ENCODE measurements around the gene LITAFD.
"Not testable (repeated sequence)": the region's sequence is repeated elsewhere in the genome, so short reads cannot be mapped to it uniquely, and the experiment has no call there.

The LITAFD gene

DNA sequence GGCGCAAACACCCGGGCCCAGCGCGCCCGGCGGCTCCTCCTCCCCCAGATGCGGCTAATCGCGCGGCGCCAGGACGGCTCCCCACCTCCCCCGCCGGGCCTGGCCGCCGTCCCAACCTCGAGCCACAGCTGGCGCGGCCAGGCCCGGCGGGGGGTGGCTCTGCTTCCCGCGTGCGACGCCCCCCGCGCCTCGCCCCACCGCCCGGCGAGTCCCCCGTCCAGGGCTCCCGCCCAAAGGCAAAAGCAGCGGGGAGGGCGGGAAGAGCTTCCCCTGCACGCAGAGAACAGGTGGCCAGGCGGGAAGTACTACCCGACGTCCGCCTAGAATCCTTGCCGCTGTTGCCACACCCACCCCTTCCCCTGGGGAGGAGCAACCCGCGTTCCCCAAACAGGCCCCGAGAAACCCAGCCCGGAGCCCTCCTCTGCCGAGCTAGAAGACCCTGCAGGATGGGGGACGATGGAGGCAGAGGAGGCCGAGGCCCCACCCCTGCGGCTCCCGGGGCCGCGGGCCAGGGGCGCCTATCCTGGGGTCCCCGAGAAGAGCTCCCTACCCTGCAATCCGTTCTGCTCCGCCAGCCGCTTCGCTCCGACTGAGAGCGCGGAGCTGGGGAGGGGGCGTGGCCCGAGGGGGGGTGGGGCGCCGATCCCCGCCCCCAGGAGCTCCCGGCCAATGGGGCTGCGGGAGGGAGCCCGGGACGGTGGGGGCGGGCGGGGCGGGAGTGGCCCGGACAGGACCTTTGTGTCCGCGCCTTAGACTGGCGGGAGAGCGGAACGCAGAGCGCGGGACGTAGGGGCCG, 13.5 kb upstream of the LITAFD start, which contains the start of gene CARHSP1:
TSS of gene CARHSP1 (minus strand) at position 591 of the 796 bp plus-strand sequence. CDS start 9,678 bp downstream, outside the sequence.
- peak within 1 kb of the TSS; percentile 83 for H2AFZ ChIP-seq (ENCODE audit: low read depth)
- H3K4me1 ChIP-seq (ENCODE audit: low read depth, poor library complexity, severe bottlenecking), result peaks cover 21% of the 10 kb centered on the region
- H3K79me2 ChIP-seq (ENCODE audit: insufficient read depth, low read depth), result peaks cover 45% of the 10 kb centered on the region

GRCh38 chr16:8869212-8869987, 12.8 kb upstream of the LITAFD start:
- Histone ChIP-seq H2AFZ (ENCODE audit: low read depth) (peak overlapping the region; percentile 83), H3K79me2 (ENCODE audit: insufficient read depth, low read depth) (peaks cover 37% of the 10 kb centered on the region), H3K27ac (peak overlapping the region; percentile 23; the same call in 1 of the 2 replicates), H4K20me1 (ENCODE audit: insufficient read depth) (0 out of 2 replicates have a peak, but pooled peaks cover under 1% of the 10 kb centered on the region), H3K4me1 (ENCODE audit: low read depth, poor library complexity, severe bottlenecking) (peaks cover 18% of the 10 kb centered on the region), H3K4me3 (IDR thresholded peaks at IDR 0.05; ENCODE audit: insufficient read depth, low read depth, low read length) (no peak overlapping the region), H3K27me3 (ENCODE audit: insufficient read depth, low read depth) (no peaks in the 10 kb centered on the region), H3K4me2 (peak overlapping the region; percentile 77), H3K9ac (peak overlapping the region; percentile 25; the same call in 1 of the 2 replicates), H3K36me3 (ENCODE audit: insufficient read depth) (no peaks in the 10 kb centered on the region)
- TF ChIP-seq, protein P1, sequence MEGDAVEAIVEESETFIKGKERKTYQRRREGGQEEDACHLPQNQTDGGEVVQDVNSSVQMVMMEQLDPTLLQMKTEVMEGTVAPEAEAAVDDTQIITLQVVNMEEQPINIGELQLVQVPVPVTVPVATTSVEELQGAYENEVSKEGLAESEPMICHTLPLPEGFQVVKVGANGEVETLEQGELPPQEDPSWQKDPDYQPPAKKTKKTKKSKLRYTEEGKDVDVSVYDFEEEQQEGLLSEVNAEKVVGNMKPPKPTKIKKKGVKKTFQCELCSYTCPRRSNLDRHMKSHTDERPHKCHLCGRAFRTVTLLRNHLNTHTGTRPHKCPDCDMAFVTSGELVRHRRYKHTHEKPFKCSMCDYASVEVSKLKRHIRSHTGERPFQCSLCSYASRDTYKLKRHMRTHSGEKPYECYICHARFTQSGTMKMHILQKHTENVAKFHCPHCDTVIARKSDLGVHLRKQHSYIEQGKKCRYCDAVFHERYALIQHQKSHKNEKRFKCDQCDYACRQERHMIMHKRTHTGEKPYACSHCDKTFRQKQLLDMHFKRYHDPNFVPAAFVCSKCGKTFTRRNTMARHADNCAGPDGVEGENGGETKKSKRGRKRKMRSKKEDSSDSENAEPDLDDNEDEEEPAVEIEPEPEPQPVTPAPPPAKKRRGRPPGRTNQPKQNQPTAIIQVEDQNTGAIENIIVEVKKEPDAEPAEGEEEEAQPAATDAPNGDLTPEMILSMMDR (conservative IDR thresholded peaks at IDR 0.05; ENCODE audit: low read depth, low read length), result no peak

More for the DNA sequence above, 13.5 kb upstream of the LITAFD start, which contains the start of gene CARHSP1:
- H3K27me3 ChIP-seq (ENCODE audit: insufficient read depth, low read depth), result no peaks in the 10 kb centered on the region
- peaks cover 6% of the 10 kb centered on the region; the same call in 1 of the 2 replicates for H4K20me1 ChIP-seq (ENCODE audit: insufficient read depth)
- peak within 1 kb of the TSS; percentile 75 for H3K9ac ChIP-seq
- no peaks in the 10 kb centered on the region for H3K36me3 ChIP-seq (ENCODE audit: insufficient read depth)
- peak within 1 kb of the TSS; percentile 93 for H3K4me2 ChIP-seq
- no peak within 1 kb of the TSS for H3K4me3 ChIP-seq (IDR thresholded peaks at IDR 0.05; ENCODE audit: insufficient read depth, low read depth, low read length)
- H3K27ac ChIP-seq, result peak within 1 kb of the TSS; percentile 77
- TF ChIP-seq, protein P1 (conservative IDR thresholded peaks at IDR 0.05; ENCODE audit: low read depth, low read length), result no peak

- H3K27ac ChIP-seq; H3K9ac ChIP-seq; H4K20me1 ChIP-seq (ENCODE audit: insufficient read depth); H3K27me3 ChIP-seq (ENCODE audit: insufficient read depth, low read depth); H3K4me3 ChIP-seq (IDR thresholded peaks at IDR 0.05; ENCODE audit: insufficient read depth, low read depth, low read length); H3K36me3 ChIP-seq (ENCODE audit: insufficient read depth): not testable (repeated sequence)
- peak overlapping the region; percentile 83; the same call in 1 of the 2 replicates for H2AFZ ChIP-seq (ENCODE audit: low read depth)
- H3K79me2 ChIP-seq (ENCODE audit: insufficient read depth, low read depth), result peaks cover 32% of the 10 kb centered on the region
- H3K4me1 ChIP-seq (ENCODE audit: low read depth, poor library complexity, severe bottlenecking), result peaks cover 16% of the 10 kb centered on the region
- peak overlapping the region; percentile 77; the same call in 1 of the 2 replicates for H3K4me2 ChIP-seq
Observed at GRCh38 chr16:8869988-8870241, 12.2 kb upstream of the LITAFD start.

- H3K4me2 ChIP-seq, result no peak overlapping the region
- H3K27me3 ChIP-seq (ENCODE audit: insufficient read depth, low read depth), result no peaks in the 10 kb centered on the region
- H3K9ac ChIP-seq, result no peak overlapping the region
- H3K79me2 ChIP-seq (ENCODE audit: insufficient read depth, low read depth), result peaks cover 10% of the 10 kb centered on the region
- H2AFZ ChIP-seq (ENCODE audit: low read depth), result no peak overlapping the region
- peaks cover 9% of the 10 kb centered on the region for H3K4me1 ChIP-seq (ENCODE audit: low read depth, poor library complexity, severe bottlenecking)
- TF ChIP-seq, protein P1 (conservative IDR thresholded peaks at IDR 0.05; ENCODE audit: low read depth, low read length), result no peak
- H3K4me3 ChIP-seq (IDR thresholded peaks at IDR 0.05; ENCODE audit: insufficient read depth, low read depth, low read length), result no peak overlapping the region
- H3K27ac ChIP-seq, result no peak overlapping the region
- H3K36me3 ChIP-seq (ENCODE audit: insufficient read depth), result no peaks in the 10 kb centered on the region
- no peaks in the 10 kb centered on the region for H4K20me1 ChIP-seq (ENCODE audit: insufficient read depth)
Observed at GRCh38 chr16:8872071-8872470, 10.1 kb upstream of the LITAFD start.
